ENCODE data around the gene TMEM126A. TPM values are rescaled to one million over a fixed set of nuclear protein-coding genes. Genes with fewer than 3 reads are reported as not detected.

TMEM126A gene
- total and polyA plus RNA-seq, 2 of the 8 experiments (the other 6 are each of a cell fraction or from before 2014, with no cell fraction given), result 33.7 to 58.7 TPM

- Histone ChIP-seq H3K79me2 (ENCODE audit: control insufficient read depth in 1 of 2, insufficient read depth in 2 of 2, low read length in 2 of 2) (no peaks in the 10 kb centered on the region), H3K14ac (ENCODE audit: insufficient read length) (no peak overlapping the region), H3K9me3 (ENCODE audit: insufficient read depth in 2 of 2, low read depth in 1 of 2, low read length in 1 of 2) (peaks cover 7 to 8% of the 10 kb centered on the region in 2 experiments; a peak in 2 of 4 replicates), H2AK5ac (ENCODE audit: low read depth, low read length) (no peak overlapping the region), H2BK120ac (replicated peaks; ENCODE audit: low read depth, low read length) (no peak overlapping the region), H3K23ac (ENCODE audit: insufficient read length) (no peak overlapping the region), H2BK12ac (ENCODE audit: low read depth, low read length) (no peak overlapping the region), H2BK15ac (ENCODE audit: low read length) (no peak overlapping the region), H3K27me3 (replicated peaks in 1 of 4; ENCODE audit: control insufficient read depth in 3 of 4, extremely low read depth in 1 of 4, insufficient read depth in 3 of 4, low read length in 3 of 4) (peaks cover 0 to 6% (median 2%) of the 10 kb centered on the region in 4 experiments; a peak in 4 of 7 replicates), H3K4me1 (replicated peaks in 1 of 4; ENCODE audit: control insufficient read depth in 3 of 4, insufficient read depth in 4 of 4, low read length in 3 of 4) (peaks cover 0 to 2% (median 0%) of the 10 kb centered on the region in 4 experiments; a peak in 2 of 7 replicates), H3K18ac (ENCODE audit: extremely low read depth, low read length) (no peak overlapping the region), H3K36me3 (ENCODE audit: control insufficient read depth in 2 of 4, insufficient read depth in 4 of 4, low read length in 3 of 4) (no peaks in the 10 kb centered on the region), H4K91ac (replicated peaks; ENCODE audit: insufficient read length, low read length) (no peak overlapping the region), H2AFZ (ENCODE audit: low read length) (no peak overlapping the region), H2BK20ac (ENCODE audit: low read length) (no peak overlapping the region), H4K5ac (ENCODE audit: insufficient read length, low read depth, low read length) (no peak overlapping the region), H3K4ac (replicated peaks; ENCODE audit: insufficient read length, low read depth, low read length) (no peak overlapping the region), H2BK5ac (ENCODE audit: low read depth, low read length) (no peak overlapping the region), H3K56ac (replicated peaks; ENCODE audit: insufficient read length, low read depth, low read length) (no peak overlapping the region), H4K20me1 (replicated peaks in 1 of 2; ENCODE audit: control insufficient read depth in 1 of 2, insufficient read depth in 2 of 2, low read length in 2 of 2) (no peaks in the 10 kb centered on the region), H3K27ac (ENCODE audit: low read depth, low read length) (no peak overlapping the region), H3K4me2 (ENCODE audit: insufficient read depth in 1 of 2, low read depth in 2 of 2, low read length in 2 of 2) (no peak overlapping the region), H4K8ac (ENCODE audit: extremely low read depth, insufficient read depth, low read length) (no peak overlapping the region), H3K79me1 (ENCODE audit: low read depth, low read length) (no peaks in the 10 kb centered on the region), H3K23me2 (ENCODE audit: low read depth, low read length) (no peaks in the 10 kb centered on the region), H3K4me3 (ENCODE audit: extremely low read depth in 1 of 4, insufficient read depth in 2 of 4, low read depth in 3 of 4, low read length in 4 of 4) (no peak overlapping the region), H3K9ac (replicated peaks in 1 of 4; ENCODE audit: extremely low read depth in 1 of 4, low read depth in 3 of 4, low read length in 3 of 4) (no peak overlapping the region)
- ChIA-PET POLR2A (ENCODE audit: partially characterized antibody) (interaction anchor here (1.0 kb wide), 1 partner anchor 9 kb away, joined by 4 read pairs; no protein-coding TSS in a partner anchor), CTCF (ENCODE audit: partially characterized antibody) (no interaction called here)
- DNase-seq (ENCODE audit: low read depth in 1 of 2, low spot score in 2 of 2) (no peak), FAIRE-seq (no peak)
- TF ChIP-seq CBX8 (IDR thresholded peaks at IDR 0.05; ENCODE audit: borderline replicate concordance, low read depth, low read length), result no peak
- no peak for TF ChIP-seq ATF2 (IDR thresholded peaks at IDR 0.05; ENCODE audit: low read length)
- peak; percentile 47; the same call in 1 of the 2 replicates for TF ChIP-seq TEAD4 (IDR thresholded peaks at IDR 0.05; ENCODE audit: low read depth, low read length)
- TF ChIP-seq PHF8 (conservative IDR thresholded peaks at IDR 0.05; ENCODE audit: low read depth, low read length), result no peak
- TF ChIP-seq ATF3 (IDR thresholded peaks at IDR 0.05; ENCODE audit: insufficient read depth, low read depth, low read length), result no peak
- WGBS, 2 experiments (ENCODE audit: extremely low coverage in 1 of 2, insufficient coverage in 1 of 2, insufficient read length in 1 of 2, insufficient replicate concordance in 2 of 2, low coverage in 1 of 2, low lambda C conversion rate in 2 of 2, missing lambda C conversion rate in 1 of 2), result 82% methylated on average over 8 of the region's 8 CpGs; no CpG with 5 or more reads in 1 of the 2 experiments
Observed at GRCh38 chr11:85672105-85672902, 24.5 kb downstream of the TMEM126A start.
